CD4-positive, alpha-beta T cell treated with Interleukin-2 at 100 ng/mL for 4 hours (primary cell): ENCODE data around the gene TBC1D10B.

Experiments used
- DNase-seq: peaks from one replicate; pipeline ENCODE4 v3.0.0-alpha.2; 2020; ENCODE audit warnings: low spot score

TBC1D10B gene

GRCh38 chr16:30374538-30374937, 4.2 kb upstream of the TBC1D10B start, which contains the start of gene MYL11:
TSS of gene MYL11 (plus strand) at chr16:30374802. CDS start at chr16:30374858, 56 bp downstream.
- DNase-seq, result no peak

DNA sequence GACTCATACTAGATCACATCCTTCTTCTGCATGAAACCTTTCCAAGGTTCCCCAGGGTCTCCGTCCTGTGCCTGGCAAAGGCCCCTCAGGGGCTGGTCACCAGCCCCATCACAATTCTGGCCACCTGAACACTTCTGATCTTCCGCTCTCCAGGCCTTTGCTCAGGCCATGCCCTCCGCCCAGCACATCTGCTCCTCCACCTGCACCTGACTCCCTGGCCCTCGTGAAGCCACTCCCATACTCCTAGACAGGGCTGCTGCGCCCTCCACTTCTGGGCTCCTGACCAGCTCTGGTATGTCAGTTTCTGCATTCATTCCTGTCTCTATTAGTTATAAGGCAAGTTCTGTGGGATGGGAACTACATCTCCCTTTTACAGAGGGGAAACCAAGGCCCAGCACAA, 2.4 kb upstream of the TBC1D10B start:
- DNase-seq, result no peak

DNA sequence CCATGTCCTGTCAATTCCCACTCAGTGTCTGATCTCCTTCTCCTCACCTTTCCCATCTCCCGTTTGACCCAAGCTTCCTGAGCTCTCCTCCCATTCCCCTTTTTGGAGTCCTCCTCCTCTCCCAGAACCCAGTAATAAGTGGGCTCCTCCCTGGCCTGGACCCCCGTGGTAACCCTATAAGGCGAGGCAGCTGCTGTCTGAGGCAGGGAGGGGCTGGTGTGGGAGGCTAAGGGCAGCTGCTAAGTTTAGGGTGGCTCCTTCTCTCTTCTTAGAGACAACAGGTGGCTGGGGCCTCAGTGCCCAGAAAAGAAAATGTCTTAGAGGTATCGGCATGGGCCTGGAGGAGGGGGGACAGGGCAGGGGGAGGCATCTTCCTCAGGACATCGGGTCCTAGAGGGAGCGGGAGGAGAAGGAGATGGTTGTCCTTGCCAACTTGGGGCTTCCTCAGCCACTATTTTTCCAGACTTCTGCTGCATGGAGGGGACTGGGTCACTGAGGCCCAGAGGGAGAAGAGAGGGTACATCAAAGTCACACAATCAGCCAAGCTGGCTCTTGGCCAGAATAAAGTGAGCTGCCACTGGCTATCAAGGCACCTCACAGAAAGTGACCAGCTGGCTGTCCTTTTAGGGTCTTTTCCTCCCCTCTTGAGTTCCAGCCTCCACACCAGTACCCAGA, 1.9 kb upstream of the TBC1D10B start:
- DNase-seq, result no peak

- no peak for DNase-seq
Observed at GRCh38 chr16:30371248-30371816, 1.0 kb upstream of the TBC1D10B start.

GRCh38 chr16:30369938-30370455, 297 bp downstream of the TBC1D10B start:
- no peak for DNase-seq

DNA sequence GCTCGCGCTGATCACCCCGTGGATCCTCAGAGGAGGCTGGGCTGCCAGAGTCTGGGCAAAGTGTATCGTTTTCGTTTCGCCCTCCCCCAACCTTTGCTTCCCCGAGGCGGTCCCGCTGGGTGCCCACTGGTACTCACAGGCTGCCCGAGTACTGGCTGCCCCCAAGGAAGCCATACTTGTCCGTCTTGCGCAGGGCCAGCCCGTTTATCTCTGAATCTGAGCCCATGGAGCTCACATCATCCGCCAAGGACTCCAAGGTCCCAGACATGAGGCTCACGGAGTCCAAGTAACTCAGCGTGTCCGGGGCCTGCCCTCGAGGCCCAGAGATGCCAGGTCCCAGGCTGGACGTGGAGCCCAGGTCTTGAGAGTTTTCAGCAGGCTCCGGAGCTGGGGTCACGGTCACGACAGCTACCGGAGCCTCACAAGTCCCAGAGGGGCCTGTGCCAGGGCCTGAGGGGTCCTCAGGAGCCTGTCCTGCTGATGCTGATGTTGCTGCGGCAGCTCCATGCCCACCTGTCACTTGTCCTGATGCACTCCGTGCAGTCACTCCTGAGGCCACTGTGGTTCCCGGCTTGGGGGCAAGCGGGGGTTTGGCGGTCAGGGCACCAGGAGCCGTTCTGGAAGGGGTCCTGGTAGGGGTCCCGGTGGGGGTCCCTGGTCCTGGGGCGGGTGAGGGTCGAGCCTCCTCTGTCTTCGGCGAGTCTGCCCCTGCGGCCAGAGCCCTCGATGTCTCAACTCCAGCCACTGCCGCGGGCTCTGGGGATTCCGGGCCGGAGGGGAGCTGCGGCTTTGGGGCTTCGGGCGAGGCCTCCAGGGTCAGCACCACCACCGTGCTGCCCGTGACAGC, 980 bp downstream of the TBC1D10B start:
- no peak for DNase-seq

GRCh38 chr16:30368792-30369090, 1.6 kb downstream of the TBC1D10B start:
- DNase-seq, result no peak

- DNase-seq, result no peak
Observed at GRCh38 chr16:30368122-30368791, 2.0 kb downstream of the TBC1D10B start.

GRCh38 chr16:30367349-30368009, 2.8 kb downstream of the TBC1D10B start:
- no peak for DNase-seq

- no peak for DNase-seq
Observed at GRCh38 chr16:30366511-30366910, 3.8 kb downstream of the TBC1D10B start.

- no peak for DNase-seq
Observed at GRCh38 chr16:30365200-30365599, 5.1 kb downstream of the TBC1D10B start.

DNA sequence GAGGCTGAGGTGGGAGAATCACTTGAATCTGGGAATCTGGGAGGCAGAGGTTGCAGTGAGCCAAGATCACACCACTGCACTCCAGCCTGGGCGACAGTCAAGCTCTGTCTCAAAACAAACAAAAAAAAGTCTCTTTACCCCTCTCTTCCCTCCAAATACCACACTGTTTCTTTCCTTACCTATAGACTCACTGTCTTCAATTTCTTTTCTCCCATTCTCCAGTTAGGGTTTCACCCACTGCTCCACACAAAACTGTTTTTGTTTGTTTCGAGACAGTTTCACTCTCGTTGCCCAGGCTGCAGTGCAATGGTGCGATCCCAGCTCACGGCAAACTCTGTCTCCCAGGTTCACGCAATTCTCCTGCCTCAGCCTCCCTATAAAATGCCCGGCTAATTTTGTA, 9.1 kb downstream of the TBC1D10B start:
- DNase-seq, result no peak

GRCh38 chr16:30359871-30360170, 10.5 kb downstream of the TBC1D10B start:
- no peak for DNase-seq

DNA sequence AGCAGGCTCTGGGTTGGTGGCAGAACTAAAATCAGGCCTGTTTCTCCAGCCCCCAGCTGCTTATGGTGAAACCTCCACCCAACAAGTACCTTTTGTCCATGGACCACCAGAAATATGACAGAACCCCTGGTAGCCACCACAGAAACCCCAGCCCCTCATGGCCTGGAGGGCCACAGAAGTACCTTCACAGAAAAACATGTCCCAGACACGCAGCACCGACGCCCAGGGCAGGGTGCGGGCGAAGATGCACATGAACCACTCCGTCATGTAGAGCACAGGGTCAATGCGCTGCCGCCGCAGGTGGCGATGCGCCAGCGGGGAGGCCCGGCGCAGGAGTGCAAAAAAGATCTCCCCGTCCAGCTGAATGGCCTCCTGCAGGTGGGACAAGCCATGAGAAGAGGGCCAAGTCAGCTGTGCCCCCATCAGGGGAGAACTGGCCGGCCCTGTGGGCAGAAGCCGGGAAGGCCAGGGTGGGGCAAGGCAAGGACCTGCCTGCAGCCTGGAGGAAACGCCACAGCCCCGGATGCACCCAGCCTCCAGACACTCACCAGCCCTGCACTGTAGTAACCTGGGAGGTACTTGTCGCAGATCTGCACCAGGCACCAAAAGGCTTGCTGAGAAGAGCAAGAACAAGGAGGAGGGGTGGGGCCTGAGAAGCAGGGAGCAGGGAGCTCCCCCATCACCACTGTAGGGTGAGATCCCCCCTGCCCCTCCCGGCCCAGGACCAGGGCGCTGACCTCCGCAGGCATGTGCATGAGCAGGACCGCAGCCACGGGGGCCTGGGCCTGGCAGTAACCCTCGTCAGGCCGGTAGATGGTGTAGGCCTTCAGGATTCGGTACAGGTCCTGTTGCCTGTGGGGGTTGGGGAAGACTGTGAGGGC, 11.1 kb downstream of the TBC1D10B start:
- DNase-seq, result no peak

DNA sequence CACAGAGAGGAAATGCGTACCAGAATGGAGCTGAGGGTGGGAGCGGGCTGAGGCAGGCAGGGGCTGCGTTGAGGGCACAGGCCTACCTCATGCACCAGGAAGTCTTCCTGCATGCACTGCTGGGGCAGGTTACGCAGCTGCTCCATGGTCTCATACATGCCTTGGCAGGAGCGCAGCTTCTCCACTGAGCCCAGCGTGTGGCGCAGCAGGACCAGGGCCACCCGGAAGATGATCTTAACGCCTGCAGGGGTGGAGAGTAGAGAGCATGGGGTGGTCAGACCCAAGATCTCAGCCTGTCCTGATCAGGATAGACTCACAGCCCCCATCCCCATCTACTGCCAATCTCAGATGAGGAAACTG, 11.7 kb downstream of the TBC1D10B start:
- DNase-seq, result no peak

DNA sequence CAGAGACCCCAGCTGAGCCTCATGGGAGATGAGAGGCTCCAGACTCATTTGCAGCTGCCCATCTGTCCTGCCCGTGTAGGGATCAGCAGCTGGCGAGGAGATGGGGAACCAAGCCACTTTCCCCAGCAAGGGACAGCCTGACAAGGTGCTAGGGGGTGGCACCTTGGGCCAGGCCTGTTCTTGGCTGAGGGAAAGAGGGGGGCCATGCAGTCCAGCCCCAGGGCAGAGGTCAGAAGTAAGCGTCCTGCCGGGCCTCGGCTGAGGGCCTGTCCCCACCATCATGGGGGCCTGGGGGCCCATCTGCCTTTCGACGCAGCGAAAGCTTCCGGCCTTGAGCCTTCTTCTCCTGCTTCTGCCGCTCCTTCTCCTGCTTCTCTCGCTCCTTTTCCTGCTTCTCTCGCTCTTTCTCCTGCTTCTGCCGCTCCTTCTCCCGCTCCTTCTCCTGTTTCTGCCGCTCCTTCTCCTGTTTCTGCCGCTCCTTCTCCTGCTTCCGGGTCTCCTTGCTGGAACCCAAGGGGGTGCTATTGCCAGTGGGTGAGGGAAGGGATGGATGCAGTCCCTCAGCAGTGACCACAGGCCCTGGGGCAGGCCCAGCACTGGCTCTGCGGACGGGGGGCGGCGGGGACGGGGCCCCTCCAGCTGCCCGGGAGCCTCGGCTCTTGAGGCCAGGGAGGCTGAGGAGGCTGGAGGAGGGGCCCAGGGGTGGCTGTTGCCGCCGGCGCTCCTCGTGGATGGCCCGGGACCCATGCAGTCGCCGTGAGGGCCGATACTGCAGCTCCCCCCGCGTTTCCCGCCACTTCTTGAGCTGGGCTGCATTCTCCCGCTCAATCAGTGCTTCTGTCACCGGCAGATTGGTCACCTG, 12.3 kb downstream of the TBC1D10B start:
- no peak for DNase-seq

DNA sequence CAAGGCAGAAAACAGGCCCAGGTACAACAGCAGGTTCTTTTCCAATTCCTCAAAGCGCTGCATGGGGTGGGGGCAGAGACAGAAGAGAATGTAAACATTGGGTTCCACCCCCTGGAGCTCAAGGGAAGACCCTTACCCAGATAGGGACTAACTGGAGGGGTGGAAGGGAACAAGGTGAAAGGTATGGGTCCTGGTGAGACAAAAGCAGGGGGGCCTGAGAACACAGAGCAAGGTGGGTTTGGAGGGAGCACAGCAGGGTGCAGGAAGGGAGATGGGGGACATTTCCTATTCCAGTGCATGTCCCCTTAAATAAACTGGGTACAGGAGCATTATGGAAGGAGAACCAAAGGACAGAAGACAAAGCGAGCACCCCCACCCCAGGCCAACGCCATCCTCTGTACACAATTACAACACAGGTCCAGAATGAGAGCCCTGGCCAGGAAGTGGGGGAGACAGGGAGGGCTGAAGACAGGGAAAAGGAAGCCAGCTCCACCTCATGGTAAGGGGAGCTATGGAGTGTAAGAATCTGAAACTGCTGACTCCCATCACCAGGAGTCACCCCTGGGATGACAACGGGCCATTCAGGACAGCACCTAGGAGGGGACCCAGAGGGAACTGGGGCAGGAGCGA, 13.1 kb downstream of the TBC1D10B start:
- no peak for DNase-seq

DNA sequence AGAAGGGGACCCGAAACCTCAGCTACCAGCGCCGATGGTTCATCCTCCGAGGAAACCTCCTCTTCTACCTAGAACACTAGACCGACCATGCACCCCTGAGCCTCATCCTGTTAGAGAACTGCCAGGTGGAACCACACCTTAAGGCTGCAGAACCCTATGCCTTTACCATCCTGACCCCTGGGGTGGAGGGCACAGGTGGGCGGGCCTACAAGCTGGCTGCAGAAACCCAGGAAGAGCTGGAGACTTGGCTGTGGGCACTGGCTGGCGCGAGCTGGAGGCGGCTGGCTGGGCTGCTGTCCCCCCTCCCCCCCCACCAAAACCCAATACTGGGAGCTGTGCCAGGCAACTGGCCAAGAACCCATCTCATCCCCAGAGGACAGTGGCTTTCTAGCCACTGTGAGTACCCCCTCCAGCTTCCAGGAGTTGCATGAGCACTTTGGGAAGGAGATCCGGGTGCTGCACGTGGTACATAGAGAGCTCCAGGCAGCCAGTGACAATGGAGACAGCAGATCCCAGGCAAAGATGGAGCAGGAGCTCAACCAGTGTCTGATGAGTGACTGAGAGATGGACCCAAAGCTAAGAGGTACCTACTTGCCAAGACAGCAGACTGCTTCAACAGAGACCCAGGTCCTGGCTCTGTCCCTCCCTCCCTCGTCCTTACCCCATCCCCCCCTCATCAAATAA, 13.8 kb downstream of the TBC1D10B start:
- no peak for DNase-seq

DNA sequence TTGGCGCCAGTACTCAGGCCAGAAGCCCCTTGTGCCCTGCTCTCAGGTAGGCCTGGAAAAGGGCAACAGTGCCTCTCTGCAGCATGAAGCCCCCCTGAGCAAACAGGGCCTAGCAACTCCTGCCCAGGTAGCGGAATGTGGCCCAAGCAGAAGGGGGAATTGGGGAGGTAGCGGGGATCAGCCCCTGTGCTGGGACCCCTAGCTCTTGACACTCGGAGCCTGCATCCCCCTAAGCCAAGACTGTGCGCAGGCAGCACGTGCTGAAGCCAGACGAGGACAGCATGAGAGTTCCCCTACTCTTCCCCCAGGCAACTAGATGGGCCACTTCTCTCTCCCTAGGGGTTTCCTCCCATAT, 14.4 kb downstream of the TBC1D10B start:
- no peak for DNase-seq
